DMS153 treated with DMSO at 0.1 percent for 48 hours (cell line): Measurements from ENCODE around the gene ATP13A3.
"Not testable (repeated sequence)": the region's sequence is repeated elsewhere in the genome, so short reads cannot be mapped to it uniquely, and the experiment has no call there.

Experiments
- DNase-seq: peaks from one replicate; lab custom pipeline; 2025; ENCODE audit not compliant: unreplicated experiment; lab: John Stamatoyannopoulos, UW

Gene ATP13A3

DNA sequence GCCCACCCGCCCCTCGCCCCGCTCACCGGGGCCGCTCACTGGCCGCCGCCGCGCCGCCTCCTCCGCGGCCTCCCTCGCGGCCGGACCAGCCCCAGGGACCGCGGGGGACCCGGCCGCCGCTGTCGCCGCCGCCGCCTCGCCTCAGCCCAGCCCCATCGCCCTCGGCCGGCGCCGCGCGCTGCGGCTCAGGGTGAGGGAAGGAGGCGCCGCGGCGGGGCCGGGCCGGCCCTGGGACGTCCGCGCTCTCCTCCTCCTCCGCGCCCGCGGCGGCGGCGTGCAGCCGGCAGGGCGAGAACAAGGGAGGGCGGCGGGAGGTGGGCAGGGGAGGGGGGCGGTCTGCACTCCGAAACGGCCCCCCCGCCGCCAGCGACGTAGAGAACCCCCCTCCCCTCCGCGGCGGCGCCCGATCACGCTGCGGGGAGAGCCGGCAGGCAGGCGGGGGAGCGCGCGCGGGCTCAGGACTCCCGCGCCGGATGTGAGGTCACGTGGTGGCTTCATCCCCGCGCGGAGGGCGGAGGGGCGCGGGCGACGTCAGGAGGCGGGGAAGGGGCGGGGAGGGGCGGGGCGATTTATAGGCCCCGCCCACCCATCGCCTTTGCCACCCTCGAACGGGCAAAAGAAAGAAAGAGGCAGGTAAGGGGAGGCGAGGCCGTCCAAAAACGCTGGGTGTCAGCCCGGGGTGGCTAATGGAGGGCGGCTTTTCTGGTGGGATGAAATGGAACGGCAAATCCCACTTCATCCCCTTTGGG lies at the start of gene ATP13A3:
Gene ATP13A3 (minus strand): TSS at position 463 of the 749 bp plus-strand sequence. CDS start 24,812 bp downstream, outside the sequence.
- DNase-seq: peak; percentile 75

- DNase-seq: not testable (repeated sequence)
These were observed 48.4 kb upstream of the ATP13A3 start for GRCh38 chr3:194535199-194535598.

GRCh38 chr3:194534243-194534642 lies 47.4 kb upstream of the ATP13A3 start:
- no peak for DNase-seq

- no peak for DNase-seq
These were observed 45.8 kb upstream of the ATP13A3 start for GRCh38 chr3:194532591-194532990.

- no peak for DNase-seq
These were observed 40.9 kb upstream of the ATP13A3 start for GRCh38 chr3:194527726-194528125.

GRCh38 chr3:194526164-194526563 lies 39.4 kb upstream of the ATP13A3 start:
- DNase-seq: no peak

- DNase-seq: no peak
These were observed 35.8 kb upstream of the ATP13A3 start for GRCh38 chr3:194522579-194523046.

DNA sequence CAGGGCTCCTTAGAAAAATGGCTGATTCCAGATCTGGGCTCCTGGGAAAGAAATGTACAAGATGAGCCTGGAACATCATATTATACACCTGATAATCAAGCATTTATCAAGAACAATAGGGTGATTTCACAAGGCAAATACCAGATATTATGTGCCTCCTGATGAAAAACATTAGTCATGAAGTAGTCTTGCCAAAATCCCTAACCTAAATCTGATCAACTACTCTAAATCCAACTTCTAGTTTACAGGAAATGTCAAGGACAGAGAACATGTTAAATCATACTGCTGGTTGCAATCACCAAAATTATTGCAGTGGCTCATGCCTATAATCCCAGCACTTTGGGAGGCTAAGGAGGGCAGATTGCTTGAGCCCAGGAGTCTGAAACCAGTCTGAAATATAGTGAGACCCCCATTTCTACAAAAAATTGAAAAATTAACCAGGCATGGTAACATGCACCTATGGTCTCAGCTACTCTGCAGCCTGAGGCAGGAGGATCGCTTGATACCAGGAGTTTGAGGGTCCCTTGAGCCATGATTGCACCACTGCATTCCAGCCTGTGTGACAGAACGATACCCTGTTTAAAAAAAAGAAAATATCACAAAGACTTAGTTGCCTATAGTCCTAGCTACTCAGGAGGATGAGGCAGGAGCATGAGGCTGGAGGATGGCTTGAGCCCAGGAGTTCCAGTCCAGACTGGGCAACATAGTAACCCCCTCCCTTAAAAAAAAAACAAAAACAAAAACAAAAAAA lies 34.9 kb upstream of the ATP13A3 start:
- DNase-seq: no peak

DNA sequence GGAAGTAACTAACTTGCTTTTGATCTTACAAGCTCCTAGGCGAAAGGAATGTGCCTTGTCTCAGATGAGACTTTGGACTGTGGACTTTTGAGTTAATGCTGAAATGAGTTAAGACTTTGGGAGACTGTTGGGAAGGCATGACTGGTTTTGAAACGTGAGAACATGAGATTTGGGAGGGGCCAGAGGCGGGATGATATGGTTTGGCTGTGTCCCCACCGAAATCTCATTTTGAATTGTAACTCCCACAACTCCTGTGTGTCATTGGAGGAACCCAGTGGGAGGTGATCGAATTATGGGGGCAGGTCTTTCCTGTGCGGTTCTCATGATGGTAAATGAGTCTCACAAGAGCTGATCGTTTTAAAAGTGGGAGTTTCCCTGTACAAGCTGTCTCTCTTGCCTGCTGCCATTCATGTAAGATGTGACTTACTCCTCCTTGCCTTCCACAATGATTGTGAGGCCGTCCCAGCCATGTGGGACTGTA lies 33.9 kb upstream of the ATP13A3 start:
- not testable (repeated sequence) for DNase-seq

DNA sequence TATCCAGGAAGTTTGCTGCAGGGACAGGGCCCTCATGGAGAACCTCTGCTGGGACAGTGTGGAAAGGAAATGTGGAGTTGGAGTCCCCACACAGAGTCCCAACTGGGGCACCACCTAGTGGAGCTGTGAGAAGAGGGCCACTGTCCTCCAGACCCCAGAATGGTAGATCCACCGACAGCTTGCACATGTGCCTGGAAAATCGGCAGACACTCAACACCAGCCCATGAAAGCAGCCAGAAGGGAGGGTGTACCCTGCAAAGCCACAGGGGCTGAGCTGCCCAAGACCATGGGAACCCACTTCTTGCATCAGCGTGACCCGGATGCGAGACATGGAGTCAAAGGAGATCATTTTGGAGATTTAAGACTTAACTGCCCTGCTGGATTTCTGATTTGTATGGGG lies 33.4 kb upstream of the ATP13A3 start:
- not testable (repeated sequence) for DNase-seq

DNA sequence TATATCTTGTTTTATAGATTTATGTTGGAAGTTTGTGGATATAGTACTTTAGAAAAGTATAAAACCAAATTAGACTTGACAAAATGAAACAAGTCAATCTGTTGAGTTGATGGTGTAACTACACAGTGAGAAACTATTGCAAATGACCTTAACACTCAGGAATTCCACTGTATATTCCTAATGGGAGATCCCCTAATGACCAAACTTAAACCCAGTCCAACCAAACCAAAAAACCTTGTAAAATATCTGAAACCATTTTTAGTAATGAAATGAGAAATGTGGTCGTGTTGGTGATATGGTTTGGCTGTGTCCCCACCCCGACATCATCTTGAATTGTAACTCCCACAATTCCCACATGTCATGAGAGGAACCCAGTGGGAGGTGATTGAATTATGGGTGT lies 31.9 kb upstream of the ATP13A3 start:
- no peak for DNase-seq

DNA sequence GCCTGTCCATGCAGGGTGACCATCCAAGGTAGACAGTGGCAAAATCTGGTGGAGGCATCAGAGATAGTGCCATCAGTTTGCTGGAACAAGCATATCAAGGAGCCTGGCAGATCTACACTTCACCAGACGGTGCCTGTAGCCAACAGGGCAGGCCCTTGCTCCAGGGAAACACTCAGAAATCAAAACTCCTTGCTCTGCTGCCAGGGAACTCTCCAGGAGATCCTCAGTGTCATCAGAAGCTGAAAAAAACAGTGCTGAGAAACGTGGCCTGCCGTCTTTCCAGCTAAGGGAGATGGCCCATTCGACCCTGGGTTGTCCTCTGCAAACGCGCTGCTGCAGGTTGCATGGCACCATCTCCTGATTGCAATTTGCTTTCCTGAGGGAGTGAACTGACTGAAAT lies 30.5 kb upstream of the ATP13A3 start:
- no peak for DNase-seq

- no peak for DNase-seq
These were observed 27.8 kb upstream of the ATP13A3 start for GRCh38 chr3:194514626-194515025.

GRCh38 chr3:194512895-194513601 lies 26.2 kb upstream of the ATP13A3 start:
- peak; percentile 71 for DNase-seq

GRCh38 chr3:194508491-194509453 lies 22.0 kb upstream of the ATP13A3 start:
- no peak for DNase-seq

GRCh38 chr3:194507571-194507970 lies 20.8 kb upstream of the ATP13A3 start:
- no peak for DNase-seq

DNA sequence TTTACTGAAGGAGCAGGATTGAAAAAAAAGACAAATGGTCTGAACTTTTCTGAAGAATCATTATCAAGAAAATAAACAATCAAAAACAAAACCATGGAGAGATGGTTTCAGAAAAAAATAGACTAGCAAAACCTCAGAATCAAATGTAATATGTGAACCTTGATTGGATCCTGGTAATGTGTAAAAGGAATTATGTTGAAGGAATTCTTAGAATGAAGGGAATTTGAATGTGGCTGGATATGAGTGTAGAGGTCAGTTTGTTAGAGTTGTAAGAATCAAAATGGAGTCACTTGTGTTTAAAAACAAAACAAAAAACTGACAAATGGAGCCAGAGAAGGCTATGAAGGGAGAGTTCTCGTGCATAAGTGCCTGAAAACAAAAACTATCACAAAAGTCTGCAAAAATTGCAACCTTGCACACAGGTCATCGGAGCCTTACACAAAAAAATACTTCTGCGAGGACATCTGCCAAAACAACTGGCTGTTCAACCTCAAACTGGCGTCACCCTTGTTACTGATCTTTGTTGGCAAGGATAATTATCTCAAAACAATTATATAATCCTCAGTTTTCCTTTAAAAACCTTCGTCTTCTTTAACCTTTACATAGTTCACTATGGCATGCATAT lies 19.1 kb upstream of the ATP13A3 start:
- no peak for DNase-seq

- no peak for DNase-seq
These were observed 18.1 kb upstream of the ATP13A3 start for GRCh38 chr3:194504861-194505260.

- DNase-seq: no peak
These were observed 17.3 kb upstream of the ATP13A3 start for GRCh38 chr3:194504146-194504545.

- no peak for DNase-seq
These were observed 16.3 kb upstream of the ATP13A3 start for GRCh38 chr3:194503081-194503531.
